SK-N-SH treated with all-trans-retinoic acid at 6 μM for 48 hours (cell line): ENCODE results near the gene TBC1D16.

Experiments used
- ATAC-seq: fragments of 200-7000 bp; cut with Tn5 transposase; 3 replicates; pipeline ENCODE4 v1.9.1; 2020; ENCODE audit warnings: mild to moderate bottlenecking, moderate library complexity
- ARNTL ChIP-seq: fragments of 450-650 bp; formaldehyde crosslinking; IDR thresholded peaks from 2 replicates; pipeline ENCODE4 v1.5.0; 2020; ENCODE audit warnings: low read depth, mild to moderate bottlenecking, moderate library complexity, borderline replicate concordance
- BACH2 ChIP-seq: fragments of 250-450 bp; sonication (Bioruptor Pico); IDR thresholded peaks from 2 replicates; pipeline ENCODE4 v1.9.0; 2021; ENCODE audit warnings: mild to moderate bottlenecking, borderline replicate concordance
- CSDC2 ChIP-seq: fragments of 250-450 bp; sonication (Bioruptor Pico); IDR thresholded peaks from 2 replicates; pipeline ENCODE4 v1.5.0; 2020; ENCODE audit warnings: mild to moderate bottlenecking, moderate library complexity
- ISL1 ChIP-seq: fragments of 250-450 bp; sonication (Bioruptor Pico); IDR thresholded peaks from 2 replicates; pipeline ENCODE4 v2.1.2; 2022; ENCODE audit warnings: mild to moderate bottlenecking, moderate library complexity
- OSR1 ChIP-seq: fragments of 250-450 bp; sonication (Bioruptor Pico); IDR thresholded peaks from 2 replicates; pipeline ENCODE4 v1.8.0; 2022; ENCODE audit warnings: moderate library complexity, mild to moderate bottlenecking, inconsistent platforms
- POU6F1 ChIP-seq: fragments of 250-450 bp; sonication (Bioruptor Pico); IDR thresholded peaks from 2 replicates; pipeline ENCODE4 v1.8.0; 2021; ENCODE audit warnings: low read depth, mild to moderate bottlenecking, moderate library complexity, borderline replicate concordance
- PPARA ChIP-seq: fragments of 250-450 bp; sonication (Bioruptor Pico); IDR thresholded peaks from 2 replicates; pipeline ENCODE4 v1.5.0; 2020; ENCODE audit warnings: mild to moderate bottlenecking, borderline replicate concordance
- RARB ChIP-seq: fragments of 250-450 bp; sonication (Bioruptor Pico); IDR thresholded peaks from 2 replicates; pipeline ENCODE4 v1.8.0; 2021; ENCODE audit warnings: mild to moderate bottlenecking, moderate library complexity
- SNAI2 ChIP-seq: fragments of 250-450 bp; sonication (Bioruptor Pico); IDR thresholded peaks from 2 replicates; pipeline ENCODE4 v1.5.0; 2020; ENCODE audit warnings: mild to moderate bottlenecking, moderate library complexity
- TCF4 ChIP-seq: fragments of 250-450 bp; sonication (Bioruptor Pico); IDR thresholded peaks from 2 replicates; pipeline ENCODE4 v1.8.0; 2021; ENCODE audit warnings: mild to moderate bottlenecking, moderate library complexity, borderline replicate concordance
- TOX ChIP-seq: fragments of 250-450 bp; sonication (Bioruptor Pico); IDR thresholded peaks from 2 replicates; pipeline ENCODE4 v1.8.0; 2021; ENCODE audit warnings: mild to moderate bottlenecking, moderate library complexity, borderline replicate concordance
- TSHZ2 ChIP-seq: fragments of 250-450 bp; sonication (Bioruptor Pico); IDR thresholded peaks from 2 replicates; pipeline ENCODE4 v1.5.0; 2020; ENCODE audit warnings: mild to moderate bottlenecking, moderate library complexity
- ZC3H10 ChIP-seq: fragments of 250-450 bp; sonication (Bioruptor Pico); IDR thresholded peaks from 2 replicates; pipeline ENCODE4 v1.5.1; 2021; ENCODE audit warnings: mild to moderate bottlenecking, moderate library complexity
- ZFP3 ChIP-seq: fragments of 250-450 bp; sonication (Bioruptor Pico); IDR thresholded peaks from 2 replicates; pipeline ENCODE4 v1.5.0; 2020; ENCODE audit warnings: mild to moderate bottlenecking, moderate library complexity
- ZFP30 ChIP-seq: fragments of 450-650 bp; formaldehyde crosslinking; IDR thresholded peaks from 2 replicates; pipeline ENCODE4 v1.5.0; 2022; ENCODE audit warnings: mild to moderate bottlenecking, moderate library complexity
- ZNF565 ChIP-seq: fragments of 450-650 bp; formaldehyde crosslinking; conservative IDR thresholded peaks from 2 replicates; pipeline ENCODE4 v1.5.0; 2020; ENCODE audit warnings: low read depth, mild to moderate bottlenecking, moderate library complexity
- ZNF70 ChIP-seq: fragments of 450-650 bp; formaldehyde crosslinking; IDR thresholded peaks from 2 replicates; pipeline ENCODE4 v1.5.0; 2020; ENCODE audit warnings: mild to moderate bottlenecking, moderate library complexity
- TF ChIP-seq, protein P1 (sequence below): fragments of 250-450 bp; sonication (Bioruptor Pico); IDR thresholded peaks from 2 replicates; pipeline ENCODE4 v1.5.1; 2020; ENCODE audit warnings: low read depth, mild to moderate bottlenecking, moderate library complexity
- TF ChIP-seq, protein P2 (sequence below): fragments of 250-450 bp; sonication (Bioruptor Pico); IDR thresholded peaks from 2 replicates; pipeline ENCODE4 v1.8.0; 2020; ENCODE audit warnings: mild to moderate bottlenecking, moderate library complexity, borderline replicate concordance

Gene TBC1D16

GRCh38 chr17:79977161-79977631 is 58.5 kb downstream of the TBC1D16 start:
- TF ChIP-seq RARB (CRISPR knock-in tag) = no peak
- no peak for TF ChIP-seq ZC3H10 (CRISPR knock-in tag)
- TF ChIP-seq, protein P1, sequence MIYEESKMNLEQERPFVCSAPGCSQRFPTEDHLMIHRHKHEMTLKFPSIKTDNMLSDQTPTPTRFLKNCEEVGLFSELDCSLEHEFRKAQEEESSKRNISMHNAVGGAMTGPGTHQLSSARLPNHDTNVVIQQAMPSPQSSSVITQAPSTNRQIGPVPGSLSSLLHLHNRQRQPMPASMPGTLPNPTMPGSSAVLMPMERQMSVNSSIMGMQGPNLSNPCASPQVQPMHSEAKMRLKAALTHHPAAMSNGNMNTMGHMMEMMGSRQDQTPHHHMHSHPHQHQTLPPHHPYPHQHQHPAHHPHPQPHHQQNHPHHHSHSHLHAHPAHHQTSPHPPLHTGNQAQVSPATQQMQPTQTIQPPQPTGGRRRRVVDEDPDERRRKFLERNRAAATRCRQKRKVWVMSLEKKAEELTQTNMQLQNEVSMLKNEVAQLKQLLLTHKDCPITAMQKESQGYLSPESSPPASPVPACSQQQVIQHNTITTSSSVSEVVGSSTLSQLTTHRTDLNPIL (CRISPR knock-in tag) = no peak
- no peak for TF ChIP-seq ISL1 (CRISPR knock-in tag)
- TF ChIP-seq ZFP30 = no peak
- no peak for TF ChIP-seq PPARA (CRISPR knock-in tag)
- TF ChIP-seq TSHZ2 (CRISPR knock-in tag) = no peak
- TF ChIP-seq, protein P2, sequence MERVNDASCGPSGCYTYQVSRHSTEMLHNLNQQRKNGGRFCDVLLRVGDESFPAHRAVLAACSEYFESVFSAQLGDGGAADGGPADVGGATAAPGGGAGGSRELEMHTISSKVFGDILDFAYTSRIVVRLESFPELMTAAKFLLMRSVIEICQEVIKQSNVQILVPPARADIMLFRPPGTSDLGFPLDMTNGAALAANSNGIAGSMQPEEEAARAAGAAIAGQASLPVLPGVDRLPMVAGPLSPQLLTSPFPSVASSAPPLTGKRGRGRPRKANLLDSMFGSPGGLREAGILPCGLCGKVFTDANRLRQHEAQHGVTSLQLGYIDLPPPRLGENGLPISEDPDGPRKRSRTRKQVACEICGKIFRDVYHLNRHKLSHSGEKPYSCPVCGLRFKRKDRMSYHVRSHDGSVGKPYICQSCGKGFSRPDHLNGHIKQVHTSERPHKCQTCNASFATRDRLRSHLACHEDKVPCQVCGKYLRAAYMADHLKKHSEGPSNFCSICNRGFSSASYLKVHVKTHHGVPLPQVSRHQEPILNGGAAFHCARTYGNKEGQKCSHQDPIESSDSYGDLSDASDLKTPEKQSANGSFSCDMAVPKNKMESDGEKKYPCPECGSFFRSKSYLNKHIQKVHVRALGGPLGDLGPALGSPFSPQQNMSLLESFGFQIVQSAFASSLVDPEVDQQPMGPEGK (CRISPR knock-in tag) = no peak
- no peak for TF ChIP-seq ZFP3
- no peak for TF ChIP-seq TCF4
- ATAC-seq = no peak

- TF ChIP-seq ARNTL (CRISPR knock-in tag) (no peak), TSHZ2 (CRISPR knock-in tag) (no peak), TOX (CRISPR knock-in tag) (no peak), TCF4 (no peak), ZNF70 (CRISPR knock-in tag) (no peak), ZNF565 (CRISPR knock-in tag) (no peak)
- TF ChIP-seq, protein P2 (CRISPR knock-in tag) = no peak
- TF ChIP-seq, protein P1 (CRISPR knock-in tag) = no peak
- no peak for ATAC-seq
Measured at GRCh38 chr17:79976451-79976850, 59.2 kb downstream of the TBC1D16 start.

- no peak for ATAC-seq
- TF ChIP-seq PPARA (CRISPR knock-in tag) (no peak), ZC3H10 (CRISPR knock-in tag) (no peak), POU6F1 (CRISPR knock-in tag) (no peak), ZNF565 (CRISPR knock-in tag) (no peak), CSDC2 (CRISPR knock-in tag) (no peak), RARB (CRISPR knock-in tag) (no peak), OSR1 (CRISPR knock-in tag) (no peak), ZFP30 (no peak), ISL1 (CRISPR knock-in tag) (no peak), ZFP3 (no peak), ARNTL (CRISPR knock-in tag) (no peak), TCF4 (no peak), TOX (CRISPR knock-in tag) (no peak), SNAI2 (no peak), BACH2 (CRISPR knock-in tag) (no peak)
- TF ChIP-seq, protein P2 (CRISPR knock-in tag) = no peak
Measured at GRCh38 chr17:79975498-79976134, 60.1 kb downstream of the TBC1D16 start.
